ENCODE measurements around the gene SNX17.

Gene SNX17

DNA sequence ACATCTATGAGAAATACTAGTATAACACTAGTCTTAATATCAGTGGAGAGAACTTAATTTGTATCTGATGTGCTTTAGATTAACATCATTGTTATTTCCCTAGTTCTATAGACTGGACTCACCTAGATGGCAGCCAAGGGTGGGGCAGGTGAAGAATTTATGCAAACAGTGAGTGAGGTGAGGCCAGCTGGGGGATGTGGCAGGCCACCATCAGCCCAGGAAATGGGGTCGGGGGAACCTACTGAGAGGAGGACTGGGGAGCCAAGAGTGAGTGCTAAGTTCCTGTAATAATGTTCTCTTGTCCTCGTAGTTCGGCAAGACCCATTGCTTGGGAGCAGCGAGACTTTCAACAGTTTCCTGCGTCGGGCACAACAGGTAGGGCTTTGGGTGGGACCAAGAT is 2.5 kb downstream of the SNX17 start:
- WGBS (ENCODE audit: extremely low coverage, insufficient coverage, insufficient read length): no CpG with 5 or more reads among the region's 6 CpGs
- Histone ChIP-seq H2AFZ (ENCODE audit: insufficient read depth, low read length, poor library complexity) (no peak overlapping the region), H2BK120ac (ENCODE audit: insufficient read depth, low read length, poor library complexity) (no peak overlapping the region)

DNA sequence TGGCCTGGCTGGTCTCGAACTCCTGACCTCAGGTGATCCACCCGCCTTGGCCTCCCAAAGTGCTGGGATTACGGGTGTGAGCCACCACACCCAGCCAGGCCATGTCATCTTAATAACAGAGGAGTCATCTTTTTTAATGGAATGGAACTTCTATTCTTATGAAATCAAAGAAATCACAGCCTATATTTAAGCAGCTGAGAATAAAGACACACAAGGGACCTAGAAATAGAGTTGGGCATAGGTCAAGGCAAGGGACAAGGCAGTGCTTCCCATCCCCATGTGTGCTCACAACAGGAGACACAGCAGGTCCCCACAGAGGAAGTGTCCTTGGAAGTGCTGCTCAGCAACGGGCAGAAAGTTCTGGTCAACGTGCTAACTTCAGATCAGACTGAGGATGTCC is 3.2 kb downstream of the SNX17 start:
- Histone ChIP-seq H3K23ac (ENCODE audit: low read length) (no peak overlapping the region), H3K4me2 (ENCODE audit: low read length) (no peak overlapping the region), H3K36me3 (ENCODE audit: control insufficient read depth in 1 of 2, insufficient read depth in 2 of 2, low read length in 2 of 2) (peaks cover 47 to 54% of the 10 kb centered on the region in 2 experiments), H4K8ac (ENCODE audit: low read depth, low read length) (no peak overlapping the region), H3K9me3 (ENCODE audit: insufficient read depth, low read depth, low read length) (no peaks in the 10 kb centered on the region), H3K79me1 (ENCODE audit: low read length) (peaks cover 15% of the 10 kb centered on the region), H3K14ac (ENCODE audit: low read length) (no peak overlapping the region), H3K4me3 (ENCODE audit: low read depth, low read length) (no peak overlapping the region), H4K91ac (ENCODE audit: low read depth, low read length) (no peak overlapping the region), H4K12ac (ENCODE audit: low read depth, low read length) (no peak overlapping the region), H3K4me1 (ENCODE audit: control insufficient read depth in 1 of 2, insufficient read depth in 2 of 2, low read length in 2 of 2) (peaks cover 4 to 11% of the 10 kb centered on the region in 2 experiments), H3K9ac (ENCODE audit: low read length) (no peak overlapping the region), H2BK12ac (ENCODE audit: low read length) (no peak overlapping the region), H3K27me3 (ENCODE audit: insufficient read depth, low read length) (no peaks in the 10 kb centered on the region), H3K4ac (ENCODE audit: low read depth, low read length) (no peak overlapping the region), H2BK120ac (ENCODE audit: insufficient read depth, low read length, poor library complexity) (no peak overlapping the region), H2AFZ (ENCODE audit: insufficient read depth, low read length, poor library complexity) (no peak overlapping the region), H3K79me2 (ENCODE audit: control insufficient read depth, insufficient read depth, low read length, poor library complexity) (peaks cover 13% of the 10 kb centered on the region), H2AK5ac (ENCODE audit: low read length) (no peak overlapping the region), H2BK5ac (ENCODE audit: low read depth, low read length, poor library complexity) (no peak overlapping the region), H3K27ac (ENCODE audit: low read depth, low read length) (no peak overlapping the region), H3K18ac (ENCODE audit: low read length) (no peak overlapping the region)
- DNase-seq: no peak
- no CpG with 5 or more reads among the region's 5 CpGs for WGBS (ENCODE audit: extremely low coverage, insufficient coverage, insufficient read length)

More for the DNA sequence above, 2.5 kb downstream of the SNX17 start:
- no peak overlapping the region for H2BK5ac ChIP-seq (ENCODE audit: low read depth, low read length, poor library complexity)
- no peak overlapping the region for H3K4me2 ChIP-seq (ENCODE audit: low read length)
- no peak overlapping the region for H2BK12ac ChIP-seq (ENCODE audit: low read length)
- peaks cover 42 to 53% of the 10 kb centered on the region in 2 experiments for H3K36me3 ChIP-seq (ENCODE audit: control insufficient read depth in 1 of 2, insufficient read depth in 2 of 2, low read length in 2 of 2)
- DNase-seq: no peak
- H3K79me2 ChIP-seq (ENCODE audit: control insufficient read depth, insufficient read depth, low read length, poor library complexity): peaks cover 13% of the 10 kb centered on the region
- H3K27ac ChIP-seq (ENCODE audit: low read depth, low read length): no peak overlapping the region
- H3K9ac ChIP-seq (ENCODE audit: low read length): no peak overlapping the region
- H3K9me3 ChIP-seq (ENCODE audit: insufficient read depth, low read depth, low read length): no peaks in the 10 kb centered on the region
- no peak overlapping the region for H3K18ac ChIP-seq (ENCODE audit: low read length)
- no peak overlapping the region for H4K91ac ChIP-seq (ENCODE audit: low read depth, low read length)
- H3K23ac ChIP-seq (ENCODE audit: low read length): no peak overlapping the region
- H3K4me1 ChIP-seq (ENCODE audit: control insufficient read depth in 1 of 2, insufficient read depth in 2 of 2, low read length in 2 of 2): peaks cover 4 to 11% of the 10 kb centered on the region in 2 experiments
- H3K14ac ChIP-seq (ENCODE audit: low read length): no peak overlapping the region
- no peak overlapping the region for H3K4ac ChIP-seq (ENCODE audit: low read depth, low read length)
- H4K12ac ChIP-seq (ENCODE audit: low read depth, low read length): no peak overlapping the region
- H2AK5ac ChIP-seq (ENCODE audit: low read length): no peak overlapping the region
- no peak overlapping the region for H4K8ac ChIP-seq (ENCODE audit: low read depth, low read length)
- H3K4me3 ChIP-seq (ENCODE audit: low read depth, low read length): no peak overlapping the region
- peaks cover 15% of the 10 kb centered on the region for H3K79me1 ChIP-seq (ENCODE audit: low read length)
- H3K27me3 ChIP-seq (ENCODE audit: insufficient read depth, low read length): no peaks in the 10 kb centered on the region

DNA sequence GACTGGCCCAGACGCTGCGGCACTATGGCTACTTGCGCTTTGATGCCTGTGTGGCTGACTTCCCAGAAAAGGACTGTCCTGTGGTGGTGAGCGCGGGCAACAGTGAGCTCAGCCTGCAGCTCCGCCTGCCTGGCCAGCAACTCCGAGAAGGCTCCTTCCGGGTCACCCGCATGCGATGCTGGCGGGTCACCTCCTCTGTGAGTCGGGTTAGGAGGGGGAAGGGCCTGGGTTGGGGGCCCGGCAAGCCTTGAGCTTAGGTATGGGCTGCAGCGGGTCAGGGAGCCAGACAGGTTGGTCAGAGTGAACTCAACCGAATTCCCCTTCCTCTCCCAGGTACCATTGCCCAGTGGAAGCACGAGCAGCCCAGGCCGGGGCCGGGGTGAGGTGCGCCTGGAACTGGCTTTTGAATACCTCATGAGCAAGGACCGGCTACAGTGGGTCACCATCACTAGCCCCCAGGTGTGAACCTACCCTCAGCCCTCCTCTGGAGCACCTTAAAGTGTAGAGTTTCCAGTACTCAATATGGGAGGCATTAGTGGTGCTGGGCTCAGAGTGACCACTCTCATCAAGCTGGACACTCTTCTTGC is 5.2 kb downstream of the SNX17 start:
- no peaks in the 10 kb centered on the region for H3K27me3 ChIP-seq (ENCODE audit: insufficient read depth, low read length)
- H2AFZ ChIP-seq (ENCODE audit: insufficient read depth, low read length, poor library complexity): no peak overlapping the region
- H2AK5ac ChIP-seq (ENCODE audit: low read length): no peak overlapping the region
- WGBS (ENCODE audit: extremely low coverage, insufficient coverage, insufficient read length): no CpG with 5 or more reads among the region's 20 CpGs
- H4K8ac ChIP-seq (ENCODE audit: low read depth, low read length): no peak overlapping the region
- no peak overlapping the region for H3K14ac ChIP-seq (ENCODE audit: low read length)
- no peak overlapping the region for H4K12ac ChIP-seq (ENCODE audit: low read depth, low read length)
- no peak overlapping the region for H3K4me3 ChIP-seq (ENCODE audit: low read depth, low read length)
- H3K79me2 ChIP-seq (ENCODE audit: control insufficient read depth, insufficient read depth, low read length, poor library complexity): peaks cover 10% of the 10 kb centered on the region
- H2BK120ac ChIP-seq (ENCODE audit: insufficient read depth, low read length, poor library complexity): no peak overlapping the region
- H3K9ac ChIP-seq (ENCODE audit: low read length): no peak overlapping the region
- no peak overlapping the region for H4K91ac ChIP-seq (ENCODE audit: low read depth, low read length)
- H3K27ac ChIP-seq (ENCODE audit: low read depth, low read length): no peak overlapping the region
- H3K9me3 ChIP-seq (ENCODE audit: insufficient read depth, low read depth, low read length): no peaks in the 10 kb centered on the region
- peaks cover 51 to 58% of the 10 kb centered on the region in 2 experiments for H3K36me3 ChIP-seq (ENCODE audit: control insufficient read depth in 1 of 2, insufficient read depth in 2 of 2, low read length in 2 of 2)
- peaks cover 4 to 5% of the 10 kb centered on the region in 2 experiments for H3K4me1 ChIP-seq (ENCODE audit: control insufficient read depth in 1 of 2, insufficient read depth in 2 of 2, low read length in 2 of 2)
- H3K23ac ChIP-seq (ENCODE audit: low read length): no peak overlapping the region
- no peak for DNase-seq
- H3K79me1 ChIP-seq (ENCODE audit: low read length): peaks cover 13% of the 10 kb centered on the region
- no peak overlapping the region for H3K18ac ChIP-seq (ENCODE audit: low read length)
- H2BK12ac ChIP-seq (ENCODE audit: low read length): no peak overlapping the region
- no peak overlapping the region for H3K4ac ChIP-seq (ENCODE audit: low read depth, low read length)
- no peak overlapping the region for H2BK5ac ChIP-seq (ENCODE audit: low read depth, low read length, poor library complexity)
- H3K4me2 ChIP-seq (ENCODE audit: low read length): no peak overlapping the region

DNA sequence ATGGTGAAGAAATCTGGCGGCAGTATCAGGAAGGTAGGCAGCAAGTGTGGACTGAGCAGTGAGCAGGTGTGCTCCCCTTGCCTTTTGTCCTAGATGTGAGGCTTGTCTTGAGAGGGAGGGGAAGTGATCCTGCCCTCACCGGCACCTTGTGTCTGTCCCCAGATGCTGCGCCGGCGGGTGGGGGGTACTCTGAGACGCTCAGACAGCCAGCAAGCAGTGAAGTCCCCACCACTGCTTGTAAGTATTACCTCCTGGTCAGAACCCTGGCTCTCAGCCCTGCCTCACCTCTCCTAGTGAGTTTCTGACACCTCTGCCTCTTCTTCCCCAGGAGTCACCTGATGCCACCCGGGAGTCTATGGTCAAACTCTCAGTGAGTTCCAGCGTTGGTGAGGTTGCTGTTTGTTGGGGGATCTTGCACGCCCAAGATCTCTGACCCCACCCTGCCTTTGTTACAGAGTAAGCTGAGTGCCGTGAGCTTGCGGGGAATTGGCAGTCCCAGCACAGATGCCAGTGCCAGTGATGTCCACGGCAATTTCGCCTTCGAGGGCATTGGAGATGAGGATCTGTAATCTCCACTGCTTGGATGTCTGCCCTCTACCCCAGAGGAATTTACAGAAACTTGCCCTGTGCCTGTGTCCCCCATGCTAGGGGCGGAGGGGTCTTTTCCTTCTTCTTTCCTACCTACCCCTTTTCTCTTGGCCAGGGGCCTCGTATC is 5.9 kb downstream of the SNX17 start:
- H2BK120ac ChIP-seq (ENCODE audit: insufficient read depth, low read length, poor library complexity): no peak overlapping the region
- peaks cover 55 to 62% of the 10 kb centered on the region in 2 experiments for H3K36me3 ChIP-seq (ENCODE audit: control insufficient read depth in 1 of 2, insufficient read depth in 2 of 2, low read length in 2 of 2)
- H4K8ac ChIP-seq (ENCODE audit: low read depth, low read length): no peak overlapping the region
- no peaks in the 10 kb centered on the region for H3K27me3 ChIP-seq (ENCODE audit: insufficient read depth, low read length)
- H4K91ac ChIP-seq (ENCODE audit: low read depth, low read length): no peak overlapping the region
- H2BK5ac ChIP-seq (ENCODE audit: low read depth, low read length, poor library complexity): no peak overlapping the region
- no peak overlapping the region for H3K4me2 ChIP-seq (ENCODE audit: low read length)
- H3K23ac ChIP-seq (ENCODE audit: low read length): no peak overlapping the region
- peaks cover 7% of the 10 kb centered on the region for H3K79me2 ChIP-seq (ENCODE audit: control insufficient read depth, insufficient read depth, low read length, poor library complexity)
- H2BK12ac ChIP-seq (ENCODE audit: low read length): no peak overlapping the region
- peaks cover 7 to 8% of the 10 kb centered on the region in 2 experiments for H3K4me1 ChIP-seq (ENCODE audit: control insufficient read depth in 1 of 2, insufficient read depth in 2 of 2, low read length in 2 of 2)
- no peak overlapping the region for H3K18ac ChIP-seq (ENCODE audit: low read length)
- H2AFZ ChIP-seq (ENCODE audit: insufficient read depth, low read length, poor library complexity): no peak overlapping the region
- no peak overlapping the region for H2AK5ac ChIP-seq (ENCODE audit: low read length)
- H3K27ac ChIP-seq (ENCODE audit: low read depth, low read length): no peak overlapping the region
- DNase-seq: no peak
- no peak overlapping the region for H3K4me3 ChIP-seq (ENCODE audit: low read depth, low read length)
- no peak overlapping the region for H3K9ac ChIP-seq (ENCODE audit: low read length)
- H3K4ac ChIP-seq (ENCODE audit: low read depth, low read length): no peak overlapping the region
- no peaks in the 10 kb centered on the region for H3K9me3 ChIP-seq (ENCODE audit: insufficient read depth, low read depth, low read length)
- no peak overlapping the region for H4K12ac ChIP-seq (ENCODE audit: low read depth, low read length)
- peaks cover 12% of the 10 kb centered on the region for H3K79me1 ChIP-seq (ENCODE audit: low read length)
- no peak overlapping the region for H3K14ac ChIP-seq (ENCODE audit: low read length)
- no CpG with 5 or more reads among the region's 16 CpGs for WGBS (ENCODE audit: extremely low coverage, insufficient coverage, insufficient read length)
